OCI-LY1 (cell line): ENCODE data around the gene TRAF5.

Experiments
- CTCF ChIP-seq: fragments of 200-600 bp; sonication (generic), shearing (Covaris generic); IDR thresholded peaks from 2 replicates; pipeline ENCODE4 v1.5.1; 2017; ENCODE audit warnings: mild to moderate bottlenecking, antibody characterized with exemption, low read length, moderate library complexity, mixed read lengths
- EZH2 ChIP-seq: fragments of 200-600 bp; sonication (generic), shearing (Covaris generic); IDR thresholded peaks from 2 replicates; pipeline ENCODE4 v1.8.0; 2017; ENCODE audit warnings: borderline replicate concordance, mixed run types, mild to moderate bottlenecking, antibody characterized with exemption, low read length, moderate library complexity, mixed read lengths

- no peak for TF ChIP-seq EZH2
- TF ChIP-seq CTCF = no peak
Measured at GRCh38 chr1:211345719-211346118, 19.1 kb downstream of the TRAF5 start.
